ENCODE data around the gene ACSM3. TPM values are rescaled to one million over a fixed set of nuclear protein-coding genes. Genes with fewer than 3 reads are reported as not detected.

The ACSM3 gene
- total and polyA plus RNA-seq, 4 donors: 29.2 to 71.8 (median 50.3) TPM

- no peak for TF ChIP-seq RXRA (IDR thresholded peaks at IDR 0.05)
- TF ChIP-seq FOXA1 (IDR thresholded peaks at IDR 0.05): no peak
Observed at GRCh38 chr16:20829536-20829935, 65.7 kb downstream of the ACSM3 start (continued).

GRCh38 chr16:20830372-20830771 lies 66.6 kb downstream of the ACSM3 start:
- Histone ChIP-seq H3K27me3 (ENCODE audit: control insufficient read depth in 4 of 4, insufficient read depth in 4 of 4, low read length in 3 of 4) (no peaks in the 10 kb centered on the region), H3K36me3 (ENCODE audit: control insufficient read depth in 4 of 4, insufficient read depth in 3 of 4, low read depth in 1 of 4, low read length in 3 of 4) (peaks cover 0 to 5% (median 2%) of the 10 kb centered on the region in 4 donors), H3K4me3 (ENCODE audit: low read depth in 1 of 3, low read length in 3 of 3) (no peak overlapping the region), H3K4me1 (ENCODE audit: control insufficient read depth in 4 of 4, insufficient read depth in 4 of 4, low read length in 3 of 4) (no peaks in the 10 kb centered on the region), H3K9ac (ENCODE audit: low read depth in 1 of 2, low read length in 2 of 2) (no peak overlapping the region), H3K27ac (ENCODE audit: low read depth in 1 of 2, low read length in 2 of 2) (no peak overlapping the region), H3K9me3 (ENCODE audit: control insufficient read depth in 4 of 4, low read length in 3 of 4) (no peaks in the 10 kb centered on the region)
- WGBS: 96% methylated on average over 1 of the region's 1 CpG
- no peak for DNase-seq (ENCODE audit: low spot score)
- TF ChIP-seq FOXA2 (IDR thresholded peaks at IDR 0.05) (no peak), FOXA1 (IDR thresholded peaks at IDR 0.05) (no peak), ZBTB33 (IDR thresholded peaks at IDR 0.05) (no peak), EGR1 (IDR thresholded peaks at IDR 0.05; ENCODE audit: low read depth in 2 of 2) (no peak), RXRA (IDR thresholded peaks at IDR 0.05) (no peak), CTCF (IDR thresholded peaks at IDR 0.05; ENCODE audit: low read depth, low read length, missing input control) (no peak), HNF4A (conservative IDR thresholded peaks at IDR 0.05) (no peak), RAD21 (IDR thresholded peaks at IDR 0.05) (no peak)

- 91% methylated on average over 2 of the region's 2 CpGs for WGBS
- TF ChIP-seq JUND (IDR thresholded peaks at IDR 0.05): no peak
- no peak for TF ChIP-seq NR2F2 (IDR thresholded peaks at IDR 0.05)
- no peak for TF ChIP-seq ATF3 (IDR thresholded peaks at IDR 0.05)
- no peak for TF ChIP-seq FOXA1 (IDR thresholded peaks at IDR 0.05)
- no peak for TF ChIP-seq HNF4A (conservative IDR thresholded peaks at IDR 0.05)
- TF ChIP-seq YY1 (IDR thresholded peaks at IDR 0.05): no peak
- no peak for TF ChIP-seq REST (IDR thresholded peaks at IDR 0.05)
- no peak for TF ChIP-seq MAX (IDR thresholded peaks at IDR 0.05)
- no peak for TF ChIP-seq ZBTB33 (IDR thresholded peaks at IDR 0.05)
- no peak for TF ChIP-seq EGR1 (IDR thresholded peaks at IDR 0.05; ENCODE audit: low read depth in 2 of 2)
- no peak for TF ChIP-seq GABPA (IDR thresholded peaks at IDR 0.05 in 1 of 2, conservative IDR thresholded peaks at IDR 0.05 in 1 of 2)
- no peak for TF ChIP-seq RAD21 (IDR thresholded peaks at IDR 0.05)
- no peak for TF ChIP-seq CTCF (IDR thresholded peaks at IDR 0.05; ENCODE audit: low read depth, low read length, missing input control)
- no peak for TF ChIP-seq RXRA (IDR thresholded peaks at IDR 0.05)
- no peak for TF ChIP-seq FOXA2 (IDR thresholded peaks at IDR 0.05)
- TF ChIP-seq TAF1 (conservative IDR thresholded peaks at IDR 0.05): no peak
- TF ChIP-seq SP1 (IDR thresholded peaks at IDR 0.05): no peak
- TF ChIP-seq HNF4G (IDR thresholded peaks at IDR 0.05): no peak
Observed at GRCh38 chr16:20833086-20833485, 69.3 kb downstream of the ACSM3 start.

More at GRCh38 chr16:20833086-20833485, 69.3 kb downstream of the ACSM3 start:
- Histone ChIP-seq H3K4me3 (ENCODE audit: low read depth in 1 of 3, low read length in 3 of 3) (no peak overlapping the region), H3K4me1 (ENCODE audit: control insufficient read depth in 4 of 4, insufficient read depth in 4 of 4, low read length in 3 of 4) (no peaks in the 10 kb centered on the region), H3K27ac (ENCODE audit: low read depth in 1 of 2, low read length in 2 of 2) (no peak overlapping the region), H3K9me3 (ENCODE audit: control insufficient read depth in 4 of 4, low read length in 3 of 4) (peaks cover 0 to 3% (median 0%) of the 10 kb centered on the region in 4 donors), H3K27me3 (ENCODE audit: control insufficient read depth in 4 of 4, insufficient read depth in 4 of 4, low read length in 3 of 4) (no peaks in the 10 kb centered on the region), H3K36me3 (ENCODE audit: control insufficient read depth in 4 of 4, insufficient read depth in 3 of 4, low read depth in 1 of 4, low read length in 3 of 4) (peaks cover 0 to 5% (median 1%) of the 10 kb centered on the region in 4 donors), H3K9ac (ENCODE audit: low read depth in 1 of 2, low read length in 2 of 2) (no peak overlapping the region)
- no peak for DNase-seq (ENCODE audit: low spot score)
